ENCODE measurements around the gene IL12RB1.
"Not testable (repeated sequence)": the region's sequence is repeated elsewhere in the genome, so short reads cannot be mapped to it uniquely, and the experiment has no call there.

IL12RB1 gene

DNA sequence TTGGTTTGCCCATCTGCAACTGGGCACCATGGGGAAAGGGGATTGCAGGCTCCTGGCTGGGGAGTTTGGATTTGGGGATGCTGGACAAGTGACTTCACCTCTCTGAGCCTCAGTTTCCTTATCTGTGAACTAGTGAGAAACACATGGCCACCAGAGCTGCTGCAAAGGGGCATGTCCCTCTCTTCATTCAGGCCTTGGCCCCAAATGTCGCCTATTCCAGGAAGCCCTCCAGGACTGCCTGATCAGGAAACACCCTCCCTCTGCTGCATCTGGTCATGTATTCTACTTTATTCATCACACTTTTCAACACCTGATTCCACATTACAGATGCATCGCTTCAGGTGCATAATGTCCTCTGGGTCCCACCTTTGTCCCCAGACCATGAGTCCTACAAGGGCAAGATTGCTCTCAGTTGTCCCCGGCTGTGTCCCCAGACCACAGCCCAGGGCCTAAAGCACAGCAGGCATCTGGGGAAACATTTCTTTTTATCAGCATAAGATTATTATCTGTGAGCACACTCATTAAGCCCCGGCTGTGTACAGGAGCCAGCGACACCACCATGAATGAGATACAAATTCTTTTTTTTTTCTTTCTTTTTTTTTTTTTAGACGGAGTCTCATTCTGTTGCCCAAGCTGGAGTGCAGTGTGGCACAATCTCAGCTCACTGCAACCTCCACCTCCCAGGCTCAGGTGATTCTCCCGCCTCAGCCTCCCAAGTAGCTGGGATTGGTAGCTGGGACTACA lies 41.3 kb downstream of the IL12RB1 start:
- Histone ChIP-seq H3K27ac (ENCODE audit: poor library complexity, severe bottlenecking) (no peak overlapping the region), H3K27me3 (ENCODE audit: insufficient read depth, poor library complexity, severe bottlenecking) (no peaks in the 10 kb centered on the region), H3K9me3 (ENCODE audit: severe bottlenecking) (no peaks in the 10 kb centered on the region), H3K36me3 (ENCODE audit: low read depth) (no peaks in the 10 kb centered on the region), H3K4me1 (ENCODE audit: insufficient read depth, poor library complexity, severe bottlenecking) (peaks cover 8% of the 10 kb centered on the region), H3K4me3 (ENCODE audit: severe bottlenecking) (no peak overlapping the region)
- ATAC-seq (ENCODE audit: low read depth) (no peak), DNase-seq (ENCODE audit: low spot score) (no peak)
- TF ChIP-seq, protein P1, sequence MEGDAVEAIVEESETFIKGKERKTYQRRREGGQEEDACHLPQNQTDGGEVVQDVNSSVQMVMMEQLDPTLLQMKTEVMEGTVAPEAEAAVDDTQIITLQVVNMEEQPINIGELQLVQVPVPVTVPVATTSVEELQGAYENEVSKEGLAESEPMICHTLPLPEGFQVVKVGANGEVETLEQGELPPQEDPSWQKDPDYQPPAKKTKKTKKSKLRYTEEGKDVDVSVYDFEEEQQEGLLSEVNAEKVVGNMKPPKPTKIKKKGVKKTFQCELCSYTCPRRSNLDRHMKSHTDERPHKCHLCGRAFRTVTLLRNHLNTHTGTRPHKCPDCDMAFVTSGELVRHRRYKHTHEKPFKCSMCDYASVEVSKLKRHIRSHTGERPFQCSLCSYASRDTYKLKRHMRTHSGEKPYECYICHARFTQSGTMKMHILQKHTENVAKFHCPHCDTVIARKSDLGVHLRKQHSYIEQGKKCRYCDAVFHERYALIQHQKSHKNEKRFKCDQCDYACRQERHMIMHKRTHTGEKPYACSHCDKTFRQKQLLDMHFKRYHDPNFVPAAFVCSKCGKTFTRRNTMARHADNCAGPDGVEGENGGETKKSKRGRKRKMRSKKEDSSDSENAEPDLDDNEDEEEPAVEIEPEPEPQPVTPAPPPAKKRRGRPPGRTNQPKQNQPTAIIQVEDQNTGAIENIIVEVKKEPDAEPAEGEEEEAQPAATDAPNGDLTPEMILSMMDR (IDR thresholded peaks at IDR 0.05; ENCODE audit: poor library complexity, severe bottlenecking) = no peak

DNA sequence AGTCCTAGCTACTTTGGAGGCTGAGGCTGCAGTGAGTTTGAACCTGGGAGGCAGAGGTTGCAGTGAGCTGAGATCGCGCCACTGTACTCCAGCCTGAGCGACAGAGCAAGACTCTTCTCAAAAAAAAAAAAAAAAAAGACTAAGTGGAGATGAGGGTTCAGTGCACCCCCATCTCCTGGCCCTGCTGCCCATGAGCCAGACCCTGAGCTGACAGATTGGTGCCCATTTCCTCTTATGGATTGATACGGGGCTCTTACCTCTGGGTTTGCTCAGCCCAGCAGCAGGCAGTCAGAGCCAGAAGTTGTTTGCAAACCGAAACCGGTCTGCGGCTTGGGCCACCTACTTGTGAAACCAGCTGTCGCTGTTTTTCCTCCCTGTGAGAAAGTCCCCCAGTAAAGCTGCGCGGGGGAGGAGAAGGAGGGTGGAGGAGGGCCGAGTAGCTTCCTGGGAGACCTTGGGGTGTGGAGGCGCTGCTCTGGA lies 41.9 kb downstream of the IL12RB1 start:
- TF ChIP-seq, protein P1 (IDR thresholded peaks at IDR 0.05; ENCODE audit: poor library complexity, severe bottlenecking) = no peak
- DNase-seq (ENCODE audit: low spot score) = no peak
- Histone ChIP-seq H3K4me1 (ENCODE audit: insufficient read depth, poor library complexity, severe bottlenecking) (peaks cover 8% of the 10 kb centered on the region), H3K36me3 (ENCODE audit: low read depth) (no peaks in the 10 kb centered on the region), H3K27ac (ENCODE audit: poor library complexity, severe bottlenecking) (no peak overlapping the region), H3K9me3 (ENCODE audit: severe bottlenecking) (no peaks in the 10 kb centered on the region), H3K27me3 (ENCODE audit: insufficient read depth, poor library complexity, severe bottlenecking) (no peaks in the 10 kb centered on the region), H3K4me3 (ENCODE audit: severe bottlenecking) (no peak overlapping the region)
- peak; percentile 39; the same call in 2 of the 3 replicates for ATAC-seq (ENCODE audit: low read depth)

GRCh38 chr19:18043676-18044075 lies 43.1 kb downstream of the IL12RB1 start:
- no peaks in the 10 kb centered on the region for H3K27me3 ChIP-seq (ENCODE audit: insufficient read depth, poor library complexity, severe bottlenecking)
- peaks cover 8% of the 10 kb centered on the region for H3K4me1 ChIP-seq (ENCODE audit: insufficient read depth, poor library complexity, severe bottlenecking)
- H3K27ac ChIP-seq (ENCODE audit: poor library complexity, severe bottlenecking) = no peak overlapping the region
- H3K36me3 ChIP-seq (ENCODE audit: low read depth) = no peaks in the 10 kb centered on the region
- no peak overlapping the region for H3K4me3 ChIP-seq (ENCODE audit: severe bottlenecking)
- TF ChIP-seq, protein P1 (IDR thresholded peaks at IDR 0.05; ENCODE audit: poor library complexity, severe bottlenecking) = no peak
- H3K9me3 ChIP-seq (ENCODE audit: severe bottlenecking) = no peaks in the 10 kb centered on the region
- ATAC-seq (ENCODE audit: low read depth) = no peak
- DNase-seq (ENCODE audit: low spot score) = no peak

- H3K4me1 ChIP-seq (ENCODE audit: insufficient read depth, poor library complexity, severe bottlenecking) = peaks cover 6% of the 10 kb centered on the region
- H3K27me3 ChIP-seq (ENCODE audit: insufficient read depth, poor library complexity, severe bottlenecking) = no peaks in the 10 kb centered on the region
- TF ChIP-seq, protein P1 (IDR thresholded peaks at IDR 0.05; ENCODE audit: poor library complexity, severe bottlenecking) = no peak
- no peaks in the 10 kb centered on the region for H3K36me3 ChIP-seq (ENCODE audit: low read depth)
- ATAC-seq (ENCODE audit: low read depth) = no peak
- no peak overlapping the region for H3K4me3 ChIP-seq (ENCODE audit: severe bottlenecking)
- H3K9me3 ChIP-seq (ENCODE audit: severe bottlenecking) = no peaks in the 10 kb centered on the region
- H3K27ac ChIP-seq (ENCODE audit: poor library complexity, severe bottlenecking) = no peak overlapping the region
- DNase-seq (ENCODE audit: low spot score) = no peak
Measured at GRCh38 chr19:18041054-18041453, 45.7 kb downstream of the IL12RB1 start.

- H3K36me3 ChIP-seq (ENCODE audit: low read depth); ATAC-seq (ENCODE audit: low read depth); H3K27ac ChIP-seq (ENCODE audit: poor library complexity, severe bottlenecking); H3K4me3 ChIP-seq (ENCODE audit: severe bottlenecking); H3K27me3 ChIP-seq (ENCODE audit: insufficient read depth, poor library complexity, severe bottlenecking); H3K9me3 ChIP-seq (ENCODE audit: severe bottlenecking); H3K4me1 ChIP-seq (ENCODE audit: insufficient read depth, poor library complexity, severe bottlenecking); DNase-seq (ENCODE audit: low spot score): not testable (repeated sequence)
Measured at GRCh38 chr19:18032102-18032501, 54.6 kb downstream of the IL12RB1 start.

DNA sequence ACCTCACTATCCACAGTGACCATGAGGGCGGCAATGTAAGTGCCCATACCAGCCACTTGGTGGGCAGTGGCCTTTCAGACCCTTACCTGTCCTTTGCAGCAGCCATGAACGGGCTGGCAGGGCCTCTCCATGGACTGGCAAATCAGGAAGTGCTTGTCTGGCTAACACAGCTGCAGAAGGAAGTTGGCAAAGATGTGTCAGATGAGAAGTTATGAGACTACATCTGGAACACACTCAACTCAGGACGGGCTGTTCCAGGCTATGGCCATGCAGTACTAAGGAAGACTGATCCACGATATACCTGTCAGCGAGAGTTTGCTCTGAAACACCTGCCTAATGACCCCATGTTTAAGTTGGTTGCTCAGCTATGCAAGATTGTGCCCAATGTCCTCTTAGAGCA lies 55.3 kb downstream of the IL12RB1 start:
- DNase-seq (ENCODE audit: low spot score); H3K36me3 ChIP-seq (ENCODE audit: low read depth); H3K27ac ChIP-seq (ENCODE audit: poor library complexity, severe bottlenecking); ATAC-seq (ENCODE audit: low read depth); H3K4me1 ChIP-seq (ENCODE audit: insufficient read depth, poor library complexity, severe bottlenecking); H3K9me3 ChIP-seq (ENCODE audit: severe bottlenecking); H3K4me3 ChIP-seq (ENCODE audit: severe bottlenecking); H3K27me3 ChIP-seq (ENCODE audit: insufficient read depth, poor library complexity, severe bottlenecking): not testable (repeated sequence)
